Stimulated activated CD8-positive, alpha-beta memory T cell treated with anti-CD3 and anti-CD28 coated beads, Interleukin-15, amount 100 ng/mL, for 24 hours (primary cell): ENCODE measurements around the gene GNAT2.

Experiments
- DNase-seq: peaks from one replicate; pipeline ENCODE4 v3.0.0-alpha.2; 2020; ENCODE audit warnings: low read depth

GNAT2 gene

DNA sequence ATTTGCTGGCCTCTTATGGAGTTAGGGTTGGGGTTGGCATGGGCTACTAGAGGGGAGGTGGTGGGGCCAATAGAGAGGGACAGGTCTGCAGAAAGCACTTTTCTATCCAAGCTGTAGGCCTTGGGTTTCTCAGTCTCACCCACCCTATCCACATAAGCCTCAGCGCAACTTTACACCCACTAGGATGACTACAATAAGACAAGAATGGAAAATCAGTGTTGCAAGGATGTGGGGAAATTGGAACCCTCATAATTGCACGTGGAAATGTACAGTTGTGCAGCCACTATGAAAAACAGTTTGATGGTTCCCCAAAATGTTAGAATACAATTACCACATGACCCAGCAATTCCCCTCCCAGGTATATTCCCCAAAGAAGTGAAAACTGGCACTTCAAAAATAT is 22.4 kb upstream of the GNAT2 start:
- no peak for DNase-seq

GRCh38 chr1:109641078-109641740 is 21.8 kb upstream of the GNAT2 start:
- DNase-seq, result no peak

- DNase-seq, result peak; percentile 95
Measured at GRCh38 chr1:109640285-109640865, 21.0 kb upstream of the GNAT2 start.

DNA sequence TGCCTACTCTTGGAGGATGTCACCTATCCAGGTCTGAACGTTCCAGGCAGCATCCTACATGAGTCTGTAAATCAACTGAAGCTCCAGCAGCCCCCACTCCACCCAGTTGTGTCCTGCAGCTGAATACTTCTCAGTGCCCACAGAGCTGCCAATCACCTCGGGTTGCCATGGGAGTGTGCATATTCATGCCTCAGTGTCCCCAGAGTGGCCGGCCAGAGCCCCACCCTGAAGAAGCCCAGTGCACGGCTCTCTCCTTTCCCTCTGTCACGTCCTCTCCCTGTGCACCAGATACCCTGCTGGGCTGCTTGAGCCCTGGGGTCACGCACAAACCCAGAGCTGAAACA is 20.4 kb upstream of the GNAT2 start:
- DNase-seq, result no peak

- DNase-seq, result no peak
Measured at GRCh38 chr1:109639063-109639840, 19.8 kb upstream of the GNAT2 start.

DNA sequence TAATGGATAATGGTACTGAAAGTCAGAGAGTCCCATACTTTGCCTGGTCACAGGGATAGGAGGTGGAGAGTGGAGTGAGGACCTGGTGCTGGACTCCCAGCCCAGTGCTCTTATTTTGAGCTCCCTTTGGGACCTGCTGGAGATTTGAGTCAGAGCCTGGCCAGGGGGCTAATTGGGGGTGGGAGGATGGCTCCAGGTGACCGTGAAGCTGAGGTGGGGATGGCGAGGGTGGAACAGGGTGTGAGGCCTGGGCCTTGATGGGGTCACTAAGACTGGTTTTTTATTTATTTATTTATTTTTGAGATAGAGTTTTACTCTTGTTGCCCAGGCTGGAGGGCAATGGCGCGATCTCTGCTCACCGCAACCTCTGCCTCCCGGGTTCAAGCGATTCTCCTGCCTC is 18.0 kb upstream of the GNAT2 start:
- no peak for DNase-seq

GRCh38 chr1:109636201-109636952 is 17.0 kb upstream of the GNAT2 start:
- no peak for DNase-seq

GRCh38 chr1:109635862-109636200 is 16.4 kb upstream of the GNAT2 start:
- no peak for DNase-seq

GRCh38 chr1:109634771-109635750 is 15.6 kb upstream of the GNAT2 start:
- DNase-seq, result no peak

DNA sequence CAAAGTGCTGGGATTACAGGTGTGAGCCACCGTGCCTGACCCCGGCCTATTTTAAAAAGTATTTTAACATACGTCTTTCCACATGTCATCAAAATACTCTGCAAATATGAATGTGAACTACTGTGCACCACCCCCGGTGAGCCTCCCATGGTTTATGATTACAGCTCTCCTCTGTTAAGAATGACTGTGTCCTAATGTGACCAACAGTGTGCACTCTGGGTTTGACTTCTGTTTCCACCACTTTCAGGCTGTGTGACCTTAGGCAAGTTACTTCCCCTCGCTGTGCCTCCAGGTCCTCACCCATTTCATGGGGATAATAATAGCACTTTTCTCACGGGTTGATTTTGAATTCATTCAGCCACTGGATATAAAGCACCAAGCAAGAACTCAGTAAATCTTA is 14.9 kb upstream of the GNAT2 start:
- DNase-seq, result no peak

GRCh38 chr1:109632671-109633346 is 13.4 kb upstream of the GNAT2 start:
- no peak for DNase-seq

DNA sequence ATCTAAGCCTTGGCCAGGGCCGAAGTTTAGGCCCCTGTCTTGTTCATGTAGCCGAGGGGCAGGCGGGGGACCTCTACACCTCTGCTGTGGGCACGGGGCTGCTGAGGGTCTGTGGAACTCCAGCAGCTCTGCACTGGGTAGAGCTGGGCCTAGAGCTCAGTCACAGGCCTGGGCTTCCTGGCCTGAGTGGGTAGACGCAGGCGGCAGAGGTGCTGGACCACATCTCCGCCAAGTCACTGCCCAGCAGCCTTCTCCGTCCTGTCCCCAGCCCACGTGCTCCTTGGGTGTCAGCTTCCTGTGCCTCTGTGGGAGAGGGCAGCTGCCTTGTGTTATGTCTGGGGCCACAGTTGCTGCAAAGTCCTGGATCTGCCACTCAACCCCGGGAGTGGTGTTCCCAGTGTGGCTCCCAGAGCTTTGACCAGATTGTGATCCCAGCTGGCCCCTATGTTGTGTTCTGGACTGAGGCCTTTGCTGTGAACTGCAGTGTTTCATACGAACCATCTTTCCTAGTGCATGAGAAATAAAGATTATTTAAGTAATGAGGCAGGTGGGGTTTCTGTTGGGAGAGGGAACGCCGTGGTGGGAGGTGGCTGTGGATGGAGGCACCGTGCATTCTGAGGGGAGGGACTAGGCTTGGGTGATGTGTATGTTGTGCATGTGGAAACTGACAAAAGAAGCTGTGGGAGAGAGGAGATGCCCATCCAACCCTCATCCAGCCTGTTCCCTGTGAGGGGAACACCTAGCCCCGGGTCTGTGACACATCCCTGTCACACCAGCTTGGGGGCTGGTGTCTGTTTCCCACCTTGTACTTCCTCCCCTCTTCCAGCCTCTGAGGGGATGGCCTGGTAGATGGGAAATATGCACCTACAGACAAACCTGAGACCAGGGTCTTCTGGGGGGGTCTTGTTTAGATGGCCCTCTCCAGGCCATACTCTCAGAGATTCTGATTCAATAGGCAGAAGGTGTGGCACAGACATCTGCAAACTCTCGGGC is 12.4 kb upstream of the GNAT2 start:
- no peak for DNase-seq

GRCh38 chr1:109630898-109631512 is 11.6 kb upstream of the GNAT2 start:
- no peak for DNase-seq

DNA sequence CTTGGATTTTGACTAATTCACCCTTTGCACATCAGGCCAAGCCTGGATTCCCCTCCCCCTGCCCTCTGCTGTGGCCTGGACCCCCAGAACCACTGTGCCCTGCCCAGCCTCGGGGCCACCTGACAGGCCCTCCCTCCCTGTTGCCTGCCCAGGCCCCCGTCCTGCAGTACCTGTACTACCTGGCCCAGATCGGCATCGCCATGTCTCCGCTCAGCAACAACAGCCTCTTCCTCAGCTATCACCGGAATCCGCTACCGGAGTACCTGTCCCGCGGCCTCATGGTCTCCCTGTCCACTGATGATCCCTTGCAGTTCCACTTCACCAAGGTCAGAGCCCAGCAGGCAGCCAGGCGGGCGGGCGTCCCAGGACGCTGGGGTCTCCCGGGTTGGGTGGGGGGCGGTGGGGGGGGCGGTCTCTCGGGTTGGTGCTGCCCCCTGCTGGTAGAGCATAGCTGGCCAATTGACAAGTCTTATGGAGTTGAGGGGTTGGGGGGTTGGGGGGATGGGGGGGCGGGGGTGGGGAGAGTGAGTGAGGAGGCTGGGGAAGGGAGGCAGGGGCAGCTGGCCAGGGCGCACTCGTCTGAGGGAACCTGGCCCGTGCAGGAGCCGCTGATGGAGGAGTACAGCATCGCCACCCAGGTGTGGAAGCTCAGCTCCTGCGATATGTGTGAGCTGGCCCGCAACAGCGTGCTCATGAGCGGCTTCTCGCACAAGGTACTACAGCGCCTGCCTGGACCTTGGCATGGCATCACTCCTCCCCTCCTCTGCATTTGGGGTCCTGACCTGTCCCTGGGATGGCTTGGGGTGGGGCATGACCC is 10.9 kb upstream of the GNAT2 start:
- no peak for DNase-seq

DNA sequence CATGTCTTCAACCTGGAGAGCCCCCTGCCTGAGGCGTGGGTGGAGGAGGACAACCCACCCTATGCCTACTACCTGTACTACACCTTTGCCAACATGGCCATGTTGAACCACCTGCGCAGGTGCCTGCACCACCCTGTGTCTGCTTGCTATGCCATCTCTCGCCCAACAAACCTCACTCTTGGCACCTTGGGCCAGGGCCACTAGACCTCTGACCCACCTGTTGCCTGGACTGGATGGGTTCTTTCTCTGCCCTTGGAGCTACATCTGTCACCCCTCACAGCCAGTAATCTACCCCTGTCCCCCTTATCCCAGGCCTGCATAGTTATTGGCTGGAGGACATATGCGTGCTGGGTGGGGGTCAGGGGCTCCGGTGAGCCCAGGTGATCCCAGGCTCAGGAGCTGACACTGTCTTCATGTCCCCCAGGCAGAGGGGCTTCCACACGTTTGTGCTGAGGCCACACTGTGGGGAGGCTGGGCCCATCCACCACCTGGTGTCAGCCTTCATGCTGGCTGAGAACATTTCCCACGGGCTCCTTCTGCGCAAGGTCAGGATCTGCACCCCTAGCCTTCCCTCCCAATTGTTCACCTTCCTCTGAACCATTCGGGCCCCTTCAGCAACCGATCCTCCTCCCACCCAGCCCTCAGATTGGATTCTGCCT is 10.1 kb upstream of the GNAT2 start:
- no peak for DNase-seq

GRCh38 chr1:109628540-109629321 is 9.3 kb upstream of the GNAT2 start:
- no peak for DNase-seq
